NCI-H2196 treated with DMSO at 0.1 percent for 48 hours (cell line): ENCODE measurements around the gene RAB31.

Source experiments
- DNase-seq: peaks from one replicate; lab custom pipeline; 2025; ENCODE audit not compliant: unreplicated experiment; lab: John Stamatoyannopoulos, UW

RAB31 gene

GRCh38 chr18:9711361-9712129 is 3.4 kb downstream of the RAB31 start:
- DNase-seq: no peak

- DNase-seq: no peak
These were observed 4.1 kb downstream of the RAB31 start for GRCh38 chr18:9712130-9712577.

- DNase-seq: no peak
These were observed 4.5 kb downstream of the RAB31 start for GRCh38 chr18:9712611-9713010.

GRCh38 chr18:9714266-9715087 is 6.4 kb downstream of the RAB31 start:
- DNase-seq: no peak

GRCh38 chr18:9715088-9715343 is 6.9 kb downstream of the RAB31 start:
- no peak for DNase-seq

- no peak for DNase-seq
These were observed 8.1 kb downstream of the RAB31 start for GRCh38 chr18:9715978-9716774.

GRCh38 chr18:9716780-9717563 is 8.9 kb downstream of the RAB31 start:
- DNase-seq: no peak

GRCh38 chr18:9719421-9719981 is 11.4 kb downstream of the RAB31 start:
- peak; percentile 57 for DNase-seq

GRCh38 chr18:9720327-9720726 is 12.2 kb downstream of the RAB31 start:
- DNase-seq: no peak

- no peak for DNase-seq
These were observed 13.9 kb downstream of the RAB31 start for GRCh38 chr18:9721893-9722550.

- no peak for DNase-seq
These were observed 14.6 kb downstream of the RAB31 start for GRCh38 chr18:9722691-9723090.

- DNase-seq: no peak
These were observed 16.9 kb downstream of the RAB31 start for GRCh38 chr18:9724797-9725585.

- no peak for DNase-seq
These were observed 18.1 kb downstream of the RAB31 start for GRCh38 chr18:9726175-9726574.

- DNase-seq: no peak
These were observed 18.8 kb downstream of the RAB31 start for GRCh38 chr18:9726936-9727335.

GRCh38 chr18:9730786-9731185 is 22.7 kb downstream of the RAB31 start:
- no peak for DNase-seq

- no peak for DNase-seq
These were observed 23.3 kb downstream of the RAB31 start for GRCh38 chr18:9731380-9731779.

- no peak for DNase-seq
These were observed 23.9 kb downstream of the RAB31 start for GRCh38 chr18:9732031-9732430.

- no peak for DNase-seq
These were observed 26.1 kb downstream of the RAB31 start for GRCh38 chr18:9734189-9734588.

GRCh38 chr18:9735238-9735637 is 27.1 kb downstream of the RAB31 start:
- DNase-seq: no peak
